Measurements from ENCODE around the gene CDK19.

DNA sequence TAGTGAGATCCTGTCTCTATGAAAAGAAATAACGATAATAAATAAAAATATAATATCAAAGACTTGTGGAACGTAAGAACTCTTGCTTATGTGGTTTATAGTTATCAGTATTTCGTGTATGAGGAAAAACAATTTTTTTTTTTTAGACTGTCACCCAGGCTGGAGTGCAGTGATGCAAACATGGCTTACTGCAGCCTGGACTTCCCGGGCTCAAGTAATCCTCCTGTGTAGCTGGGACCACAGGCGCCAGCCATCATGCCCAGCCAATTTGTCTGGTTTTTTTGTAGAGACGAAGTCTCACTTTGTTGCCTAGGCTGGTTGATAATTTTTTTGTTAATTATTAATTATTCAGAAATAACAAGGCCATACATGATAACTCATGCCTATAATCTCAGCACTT lies 18.6 kb upstream of the CDK19 start:
- TF ChIP-seq, protein P1, sequence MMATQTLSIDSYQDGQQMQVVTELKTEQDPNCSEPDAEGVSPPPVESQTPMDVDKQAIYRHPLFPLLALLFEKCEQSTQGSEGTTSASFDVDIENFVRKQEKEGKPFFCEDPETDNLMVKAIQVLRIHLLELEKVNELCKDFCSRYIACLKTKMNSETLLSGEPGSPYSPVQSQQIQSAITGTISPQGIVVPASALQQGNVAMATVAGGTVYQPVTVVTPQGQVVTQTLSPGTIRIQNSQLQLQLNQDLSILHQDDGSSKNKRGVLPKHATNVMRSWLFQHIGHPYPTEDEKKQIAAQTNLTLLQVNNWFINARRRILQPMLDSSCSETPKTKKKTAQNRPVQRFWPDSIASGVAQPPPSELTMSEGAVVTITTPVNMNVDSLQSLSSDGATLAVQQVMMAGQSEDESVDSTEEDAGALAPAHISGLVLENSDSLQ (IDR thresholded peaks at IDR 0.05): no peak
- TF ChIP-seq BHLHE40 (IDR thresholded peaks at IDR 0.05; ENCODE audit: borderline replicate concordance in 1 of 2, low read depth in 2 of 2, low read length in 1 of 2) (no peak), EZH2 (IDR thresholded peaks at IDR 0.05; ENCODE audit: borderline replicate concordance, control insufficient read depth, low read depth, low read length) (no peak)

All from GM12878 (cell line).